Neural progenitor cell (in vitro differentiated cells): ENCODE measurements around the gene ZDHHC6. TPM values are rescaled to one million over a fixed set of nuclear protein-coding genes. Genes with fewer than 3 reads are reported as not detected.

Experiments used
- DNase-seq: peaks from one replicate; pipeline ENCODE4 v3.0.0-alpha.2; 2016; ENCODE audit warnings: low spot score
- H2AFZ ChIP-seq: fragments of 200-600 bp; sonication (generic); replicated peaks from 2 replicates; pipeline ENCODE4 v1.6.1; 2016; ENCODE audit warnings: antibody characterized with exemption
- H3F3A ChIP-seq: fragments of 200-600 bp; sonication (generic); 2 replicates; pipeline ENCODE4 v1.6.1; 2016; ENCODE audit warnings: antibody characterized with exemption, low read depth
- H3K27ac ChIP-seq: fragments of 200-600 bp; sonication (generic); 2 replicates; pipeline ENCODE4 v1.5.1; 2016; ENCODE audit warnings: mild to moderate bottlenecking
- H3K27me3 ChIP-seq: fragments of 200-600 bp; sonication (generic); 2 replicates; pipeline ENCODE4 v1.6.1; 2016; ENCODE audit warnings: mild to moderate bottlenecking, moderate library complexity
- H3K36me3 ChIP-seq: fragments of 200-600 bp; sonication (generic); 2 replicates; pipeline ENCODE4 v1.5.1; 2016
- H3K4me1 ChIP-seq: fragments of 200-600 bp; sonication (generic); 2 replicates; pipeline ENCODE4 v1.6.1; 2016; ENCODE audit warnings: mixed run types
- H3K4me2 ChIP-seq: fragments of 200-600 bp; sonication (generic); 2 replicates; pipeline ENCODE4 v1.6.1; 2016
- H3K4me3 ChIP-seq: fragments of 200-600 bp; sonication (generic); 2 replicates; pipeline ENCODE4 v1.5.1; 2016
- H3K79me2 ChIP-seq: fragments of 200-600 bp; sonication (generic); 2 replicates; pipeline ENCODE4 v1.6.1; 2016; ENCODE audit warnings: low read depth
- H3K9ac ChIP-seq: fragments of 200-600 bp; sonication (generic); 2 replicates; pipeline ENCODE4 v1.6.1; 2016
- H3K9me3 ChIP-seq: fragments of 200-600 bp; sonication (generic); 2 replicates; pipeline ENCODE4 v1.5.1; 2016; ENCODE audit warnings: low read depth
- H4K20me1 ChIP-seq: fragments of 200-600 bp; sonication (generic); 2 replicates; pipeline ENCODE4 v1.6.1; 2016; ENCODE audit warnings: low read depth
- H3K27ac Mint-ChIP-seq: 3 replicates; pipeline ENCODE4 v1.8.0; 2021; ENCODE audit warnings: mixed read lengths
- H3K27me3 Mint-ChIP-seq: 2 replicates; pipeline ENCODE4 v1.8.0; 2022; ENCODE audit warnings: low read depth, mild to moderate bottlenecking, inconsistent platforms, moderate library complexity, mixed read lengths; ENCODE audit not compliant: insufficient read depth
- H3K36me3 Mint-ChIP-seq: 3 replicates; pipeline ENCODE4 v1.8.0; 2021; ENCODE audit warnings: mixed read lengths
- H3K4me1 Mint-ChIP-seq: 3 replicates; pipeline ENCODE4 v1.8.0; 2021; ENCODE audit warnings: mixed read lengths
- H3K4me3 Mint-ChIP-seq: 3 replicates; pipeline ENCODE4 v1.8.0; 2021; ENCODE audit warnings: mild to moderate bottlenecking, moderate library complexity, mixed read lengths
- H3K9me3 Mint-ChIP-seq: 3 replicates; pipeline ENCODE4 v1.8.0; 2020; ENCODE audit warnings: mixed read lengths
- CTCF ChIP-seq: fragments of 200-600 bp; sonication (generic); IDR thresholded peaks from 2 replicates; pipeline ENCODE4 v1.5.1; 2017; ENCODE audit warnings: antibody characterized with exemption, mild to moderate bottlenecking
- EZH2 ChIP-seq: fragments of 200-600 bp; sonication (generic); IDR thresholded peaks from 2 replicates; pipeline ENCODE4 v1.6.1; 2017; ENCODE audit warnings: antibody characterized with exemption, mild to moderate bottlenecking, moderate library complexity
- EZH2phosphoT487 ChIP-seq: fragments of 200-600 bp; sonication (generic); IDR thresholded peaks from 2 replicates; pipeline ENCODE4 v1.6.1; 2017; ENCODE audit warnings: antibody characterized with exemption
- total RNA-seq: library from RNA; depleted of rRNA; stranded (reverse); fragments of >200 nt; gene quantifications from 2 replicates; pipeline ENCODE4 v1.2.3, GENCODE V29; 2015; ENCODE audit warnings: low replicate concordance

ZDHHC6 gene
- total RNA-seq, 1 donor from 2014 or later: 37.7 TPM

- no peak overlapping the region for H3K27ac Mint-ChIP-seq
- no peak overlapping the region for H3K4me3 Mint-ChIP-seq
- Histone ChIP-seq H3K4me2 (no peak overlapping the region), H3F3A (no peaks in the 10 kb centered on the region), H3K79me2 (peaks cover 37% of the 10 kb centered on the region), H3K36me3 (no peaks in the 10 kb centered on the region), H3K4me3 (no peak overlapping the region), H4K20me1 (no peaks in the 10 kb centered on the region), H3K9ac (no peak overlapping the region), H3K27ac (no peak overlapping the region), H2AFZ (no peak overlapping the region), H3K4me1 (no peaks in the 10 kb centered on the region), H3K27me3 (no peaks in the 10 kb centered on the region), H3K9me3 (peaks cover 10% of the 10 kb centered on the region)
- no peaks in the 10 kb centered on the region for H3K27me3 Mint-ChIP-seq
- peaks cover 7% of the 10 kb centered on the region for H3K36me3 Mint-ChIP-seq
- peaks cover 12% of the 10 kb centered on the region for H3K9me3 Mint-ChIP-seq
- H3K4me1 Mint-ChIP-seq: no peaks in the 10 kb centered on the region
- DNase-seq: no peak
- TF ChIP-seq EZH2 (no peak), CTCF (no peak), EZH2phosphoT487 (no peak)
Measured at GRCh38 chr10:112454910-112455779, 8.4 kb upstream of the ZDHHC6 start.

GRCh38 chr10:112448888-112449287 lies 2.2 kb upstream of the ZDHHC6 start:
- H3F3A ChIP-seq: no peaks in the 10 kb centered on the region
- H3K27ac Mint-ChIP-seq: no peak overlapping the region
- no peaks in the 10 kb centered on the region for H4K20me1 ChIP-seq

GRCh38 chr10:112447620-112447928 lies 860 bp upstream of the ZDHHC6 start:
- Histone ChIP-seq H3K27ac (no peak overlapping the region), H2AFZ (peak overlapping the region; percentile 100)

More at GRCh38 chr10:112448888-112449287, 2.2 kb upstream of the ZDHHC6 start:
- H3K9me3 ChIP-seq: peaks cover 5% of the 10 kb centered on the region
- H3K4me2 ChIP-seq: no peak overlapping the region
- TF ChIP-seq EZH2phosphoT487 (no peak), EZH2 (no peak), CTCF (no peak)
- Mint-ChIP-seq H3K4me1 (peaks cover 11% of the 10 kb centered on the region), H3K36me3 (peaks cover 4% of the 10 kb centered on the region), H3K4me3 (peak overlapping the region; percentile 68), H3K9me3 (peaks cover 7% of the 10 kb centered on the region), H3K27me3 (no peaks in the 10 kb centered on the region)
- H3K27ac ChIP-seq: no peak overlapping the region
- no peak overlapping the region for H3K4me3 ChIP-seq
- H2AFZ ChIP-seq: no peak overlapping the region
- DNase-seq: no peak
- no peaks in the 10 kb centered on the region for H3K27me3 ChIP-seq
- H3K79me2 ChIP-seq: peaks cover 88% of the 10 kb centered on the region
- no peak overlapping the region for H3K9ac ChIP-seq
- peaks cover 15% of the 10 kb centered on the region for H3K4me1 ChIP-seq
- H3K36me3 ChIP-seq: no peaks in the 10 kb centered on the region

More at GRCh38 chr10:112447620-112447928, 860 bp upstream of the ZDHHC6 start:
- Histone ChIP-seq H3F3A (no peaks in the 10 kb centered on the region), H4K20me1 (no peaks in the 10 kb centered on the region), H3K9me3 (no peaks in the 10 kb centered on the region), H3K4me2 (peak overlapping the region; percentile 99), H3K36me3 (no peaks in the 10 kb centered on the region), H3K9ac (peak overlapping the region; percentile 97), H3K4me1 (peaks cover 15% of the 10 kb centered on the region), H3K79me2 (peaks cover 78% of the 10 kb centered on the region), H3K4me3 (peak overlapping the region; percentile 99), H3K27me3 (no peaks in the 10 kb centered on the region)
- TF ChIP-seq EZH2phosphoT487: no peak
- TF ChIP-seq EZH2: no peak
- no peak for TF ChIP-seq CTCF
- Mint-ChIP-seq H3K27me3 (no peaks in the 10 kb centered on the region), H3K4me1 (peaks cover 11% of the 10 kb centered on the region), H3K4me3 (peak overlapping the region; percentile 93), H3K9me3 (no peaks in the 10 kb centered on the region), H3K36me3 (no peaks in the 10 kb centered on the region), H3K27ac (peak overlapping the region; percentile 99)
- DNase-seq: no peak
